H1 (cell line): Measurements from ENCODE around the gene SF3A2. TPM values are rescaled to one million over a fixed set of nuclear protein-coding genes. Genes with fewer than 3 reads are reported as not detected.

Experiments used
- CHD7 ChIP-seq: fragments of 300-600 bp; sonication (generic); IDR thresholded peaks from 2 replicates; pipeline ENCODE4 v1.7.1; 2012; ENCODE audit warnings: low read length, moderate library complexity, mild to moderate bottlenecking, inconsistent platforms; ENCODE audit not compliant: insufficient replicate concordance
- polyA plus RNA-seq, 7 experiments: library from polyadenylated mRNA; depleted of rRNA in 3 of 7; stranded (reverse) in 5 of 7; unstranded in 2 of 7; fragments of >200 nt in 5 of 7; fragments of 200-250 nt in 2 of 7; gene quantifications; 1 replicate in 5 of 7; 2 replicates in 1 of 7; 4 replicates in 1 of 7; pipeline versions ENCODE4 v1.2.1 to v1.2.3, GENCODE V29; 2011 to 2013; ENCODE audit warnings: missing spikeins in 2 of 7, mixed read lengths in 2 of 7
- total RNA-seq: library from RNA; stranded (reverse); fragmentation: NEBNext Ultra II Directional; extraction: Animal tissue kit (Norgen Biotek cat#: 25700); gene quantifications from 2 replicates; pipeline ENCODE4 v1.2.1, GENCODE V29; 2021

The SF3A2 gene
- total and polyA plus RNA-seq, 2 of the 8 experiments (the other 6 are each of a cell fraction or from before 2014, with no cell fraction given) = 15.3 to 146 TPM

- TF ChIP-seq CHD7 = no peak
These were observed 4.5 kb downstream of the SF3A2 start (continued) for GRCh38 chr19:2240881-2241760.
